HT1080 (cell line): ENCODE data around the gene CNPY2. TPM values are rescaled to one million over a fixed set of nuclear protein-coding genes. Genes with fewer than 3 reads are reported as not detected.
A peak's percentile ranks its signal among the peaks of the same experiment; 100 is the strongest.
"Not testable (repeated sequence)": the region's sequence is repeated elsewhere in the genome, so short reads cannot be mapped to it uniquely, and the experiment has no call there.

ENCODE experiments used
- DNase-seq: peaks from one replicate; pipeline ENCODE4 v3.0.0-alpha.2; 2015; ENCODE audit warnings: low read depth
- total RNA-seq: library from RNA; depleted of rRNA; stranded (reverse); fragments of >200 nt; shearing (Covaris generic); gene quantifications from 2 replicates; pipeline ENCODE4 v1.2.3, GENCODE V29; 2014

CNPY2 gene
- total RNA-seq, 1 experiment from 2014 or later, result 85.4 TPM

DNA sequence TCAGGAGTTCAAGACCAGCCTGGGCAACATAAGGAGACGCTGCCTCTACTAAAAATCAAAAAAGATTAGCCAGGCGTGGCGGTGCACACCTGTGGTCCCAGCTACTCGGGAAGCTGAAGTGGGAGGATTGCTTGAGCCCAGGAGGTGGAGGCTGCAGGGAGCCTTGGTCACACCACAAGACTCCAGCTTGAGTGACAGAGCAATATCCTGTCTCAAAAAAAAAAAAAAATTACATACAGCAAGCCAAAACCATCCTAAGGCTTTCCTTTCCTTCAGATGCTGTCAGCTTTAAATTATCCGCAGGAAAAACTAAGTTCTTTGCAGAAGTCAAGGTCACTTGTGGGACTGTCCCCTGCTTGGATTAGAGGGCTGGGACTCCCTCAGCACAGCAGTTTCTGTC is 17.0 kb downstream of the CNPY2 start:
- DNase-seq, result no peak

DNA sequence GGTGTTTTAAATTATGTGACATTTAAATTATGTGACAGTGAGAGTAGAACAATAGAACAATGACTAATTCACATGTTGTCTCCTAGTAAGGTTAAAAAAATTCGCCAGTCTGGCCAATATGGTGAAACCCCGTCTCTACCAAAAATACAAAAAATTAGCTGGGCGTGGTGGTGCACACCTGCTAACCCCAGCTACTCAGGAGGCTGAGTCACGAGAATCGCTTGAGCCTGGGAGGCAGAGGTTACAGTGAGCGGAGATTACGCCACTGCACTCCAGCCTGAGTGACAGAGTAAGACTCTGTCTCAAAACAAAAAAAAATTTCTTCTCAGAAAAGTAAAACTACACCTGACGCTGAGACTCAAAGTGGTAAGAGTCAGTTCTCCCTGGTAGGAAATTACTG is 18.4 kb downstream of the CNPY2 start:
- DNase-seq, result no peak

DNA sequence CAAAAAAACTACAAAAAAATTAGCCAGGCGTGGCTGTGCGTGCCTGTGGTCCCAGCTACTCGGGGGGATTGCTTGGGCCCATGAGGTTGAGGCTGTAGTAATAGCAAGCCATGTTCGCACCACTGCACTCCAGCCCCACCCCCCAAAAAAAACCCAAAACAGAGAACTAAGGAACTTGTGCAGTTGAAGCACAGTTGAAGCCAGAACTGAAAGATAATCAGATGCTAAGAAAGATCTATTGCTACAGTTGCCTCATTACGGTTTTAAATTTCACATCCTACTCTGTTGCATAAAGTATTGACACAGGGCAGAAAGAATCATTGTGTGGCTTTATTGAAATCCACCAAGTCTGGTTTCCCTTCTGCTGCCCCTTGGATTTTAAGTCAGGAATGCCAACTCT is 19.5 kb downstream of the CNPY2 start:
- no peak for DNase-seq

DNA sequence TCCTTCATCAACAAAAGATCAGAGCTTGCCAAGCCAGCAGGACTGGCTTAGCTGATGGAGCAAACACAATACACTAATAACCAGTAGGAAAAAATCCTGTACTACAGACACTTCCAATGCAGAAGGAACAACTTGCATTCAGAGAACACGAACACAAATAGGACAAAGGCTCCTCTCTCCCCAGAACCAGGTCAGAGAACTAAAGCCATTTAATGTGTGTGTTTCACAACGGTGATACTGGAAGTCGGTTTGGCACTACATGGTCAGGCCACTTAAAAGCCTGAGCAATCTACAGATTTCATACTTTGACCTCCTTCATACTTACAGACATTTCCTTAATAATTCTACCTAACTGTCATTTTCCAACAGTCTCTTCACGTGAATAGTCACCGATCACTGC is 22.0 kb downstream of the CNPY2 start:
- no peak for DNase-seq

DNA sequence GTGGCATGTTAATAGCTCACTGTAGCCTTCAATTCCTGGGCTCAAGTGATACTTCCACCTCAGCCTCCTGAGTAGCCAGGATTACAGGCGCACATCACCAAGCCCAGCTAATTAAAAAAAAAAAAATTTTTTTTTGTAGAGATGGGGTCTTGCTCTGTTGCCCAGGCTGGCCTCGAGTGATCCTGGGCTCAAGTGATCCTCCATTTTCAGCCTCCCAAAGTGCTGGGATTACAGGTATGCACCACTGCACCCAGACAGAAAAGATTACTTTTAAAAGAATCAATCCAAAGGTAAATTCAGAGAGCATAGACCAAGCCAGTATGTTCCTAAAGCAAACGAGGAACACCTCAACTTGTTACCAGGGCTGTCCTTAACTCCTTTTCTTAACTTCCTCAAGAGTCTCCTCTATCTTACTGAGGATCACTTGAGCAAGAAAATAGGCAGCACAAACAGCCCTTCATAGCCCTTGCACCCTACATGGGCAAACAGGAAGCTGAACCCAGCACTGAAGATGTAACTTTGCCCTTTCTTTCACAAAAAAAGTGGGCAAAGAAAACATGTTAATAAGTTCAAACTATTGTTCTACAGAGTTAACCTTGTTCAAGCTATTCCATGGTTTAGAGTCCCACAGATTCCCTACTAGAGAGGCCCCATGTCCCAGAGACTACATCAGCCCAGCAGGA is 26.9 kb downstream of the CNPY2 start:
- no peak for DNase-seq

DNA sequence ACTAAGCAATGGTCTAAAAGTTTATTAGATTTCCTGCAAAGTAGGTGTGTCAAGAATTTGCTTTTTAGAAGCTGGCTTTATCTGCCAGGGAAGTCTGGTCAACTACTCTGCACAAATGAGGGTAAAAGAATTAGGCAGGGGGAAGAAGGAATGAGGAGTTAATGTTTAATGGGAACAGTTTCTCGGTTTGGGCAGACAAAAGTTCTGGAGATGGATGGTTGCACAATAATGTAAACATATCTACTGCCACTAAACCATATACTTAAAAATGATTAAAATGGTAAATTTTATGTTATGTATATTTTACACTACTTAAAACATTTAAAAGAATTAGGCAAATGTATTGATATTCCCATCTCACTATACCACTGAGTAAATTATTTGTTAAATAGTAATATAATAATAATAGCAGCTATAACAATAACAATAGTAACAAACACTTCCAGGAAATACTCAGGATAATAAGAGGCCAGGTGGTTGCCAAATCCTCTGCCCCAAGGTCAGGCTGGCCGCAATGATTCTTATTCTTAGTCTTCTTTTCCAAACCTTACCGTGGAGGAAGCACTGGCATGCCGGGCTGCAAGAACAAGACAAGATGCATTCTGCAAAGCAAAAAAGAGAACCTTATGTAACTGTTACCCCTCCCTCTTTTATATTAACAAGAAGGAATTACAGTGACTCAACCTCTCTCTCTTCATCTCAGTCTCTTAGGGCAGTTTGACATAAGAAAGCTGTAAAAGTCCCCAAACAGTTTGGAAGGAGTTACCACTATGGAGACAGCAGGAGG is 29.6 kb downstream of the CNPY2 start:
- no peak for DNase-seq

DNA sequence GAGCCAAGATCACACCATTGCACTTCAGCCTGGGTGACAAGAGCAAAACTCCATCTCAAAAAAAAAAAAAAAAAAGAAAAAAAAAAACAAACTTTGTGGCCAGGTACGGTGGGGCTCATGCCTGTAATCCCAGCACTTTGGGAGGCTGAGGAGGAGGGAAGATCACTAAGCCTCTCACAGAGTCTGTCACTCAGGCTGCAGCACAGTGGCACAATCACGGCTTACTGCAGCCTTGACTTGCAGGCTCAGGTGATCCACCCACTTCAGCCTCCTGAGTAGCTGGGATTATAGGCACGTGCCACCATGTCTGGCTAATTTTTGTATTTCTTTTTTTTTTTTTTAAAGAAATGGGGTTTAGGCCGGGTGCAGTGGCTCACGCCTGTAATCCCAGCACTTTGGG is 31.5 kb downstream of the CNPY2 start:
- DNase-seq, result not testable (repeated sequence)

DNA sequence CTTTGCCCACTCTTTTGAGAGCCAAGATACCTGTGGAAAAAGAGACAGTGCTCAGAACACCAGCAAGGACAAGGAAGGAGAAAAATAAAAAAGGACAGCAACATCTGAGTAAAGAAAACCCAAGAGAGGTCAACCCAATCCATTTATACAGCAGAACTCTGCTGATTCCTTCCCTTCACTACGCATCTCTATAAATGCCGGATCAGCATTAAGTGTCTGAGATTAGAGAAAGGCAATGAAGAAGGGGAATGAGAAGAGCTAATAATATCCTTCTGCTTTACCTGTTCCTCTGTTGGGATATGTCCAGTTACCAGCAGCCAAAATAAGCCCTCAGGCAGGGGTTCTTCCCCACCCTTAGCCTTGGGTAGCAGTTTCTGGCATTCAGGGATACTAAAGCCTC is 33.2 kb downstream of the CNPY2 start:
- no peak for DNase-seq

DNA sequence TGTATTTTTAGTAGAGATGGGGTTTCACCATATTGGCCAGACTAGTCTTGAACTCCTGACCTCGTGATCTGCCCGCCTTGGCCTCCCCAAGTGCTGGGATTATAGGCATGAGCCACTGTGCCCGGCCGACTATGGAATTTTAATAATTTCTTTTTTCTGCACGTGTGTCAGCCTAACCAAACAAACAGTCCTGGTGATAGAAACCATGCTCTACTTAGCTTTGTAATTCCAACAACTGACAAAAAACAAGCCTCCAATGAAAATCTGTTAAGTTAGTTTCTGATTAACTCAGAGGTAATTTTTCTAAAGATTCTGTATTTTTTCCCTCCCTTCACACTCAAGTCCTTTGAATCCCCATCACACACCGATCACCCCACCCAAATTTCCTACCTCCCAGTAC is 33.8 kb downstream of the CNPY2 start:
- no peak for DNase-seq

DNA sequence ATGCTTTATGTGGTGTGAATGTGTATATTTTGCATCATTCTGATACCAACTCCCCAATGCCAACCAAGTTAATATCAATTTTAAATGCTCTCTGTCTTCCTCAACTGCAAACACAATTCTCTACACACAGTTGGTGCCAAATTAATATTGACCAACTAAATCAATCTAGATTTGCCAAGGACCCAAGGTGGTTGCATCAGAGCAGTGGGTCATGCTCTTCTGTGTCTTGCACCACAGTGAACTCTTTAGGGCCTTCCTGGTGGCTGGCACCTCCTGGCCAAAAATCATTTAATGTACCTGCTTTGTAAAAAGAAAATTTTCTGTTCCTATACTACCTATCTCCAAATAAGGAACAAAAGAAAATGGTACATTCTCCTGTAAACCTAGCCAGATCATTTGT is 34.9 kb downstream of the CNPY2 start:
- DNase-seq, result no peak

DNA sequence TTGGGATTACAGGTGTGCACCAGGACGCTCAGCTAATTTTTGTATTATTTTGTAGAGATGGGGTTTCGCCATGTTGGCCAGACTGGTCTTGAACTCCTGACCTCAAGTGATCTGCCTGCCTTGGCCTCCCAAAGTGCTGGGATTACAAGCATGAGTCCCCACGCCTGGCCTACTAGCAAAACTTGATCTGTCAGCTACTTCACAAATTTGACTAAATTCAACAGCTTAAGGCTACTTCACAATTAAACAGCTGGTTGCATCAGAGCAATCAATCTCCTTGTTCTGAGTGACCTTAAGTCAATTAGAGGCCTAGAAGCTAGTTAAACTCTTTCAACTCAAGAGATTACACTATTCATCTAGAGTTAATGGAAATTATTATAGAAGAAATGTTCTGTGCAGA is 36.9 kb downstream of the CNPY2 start:
- DNase-seq, result no peak

DNA sequence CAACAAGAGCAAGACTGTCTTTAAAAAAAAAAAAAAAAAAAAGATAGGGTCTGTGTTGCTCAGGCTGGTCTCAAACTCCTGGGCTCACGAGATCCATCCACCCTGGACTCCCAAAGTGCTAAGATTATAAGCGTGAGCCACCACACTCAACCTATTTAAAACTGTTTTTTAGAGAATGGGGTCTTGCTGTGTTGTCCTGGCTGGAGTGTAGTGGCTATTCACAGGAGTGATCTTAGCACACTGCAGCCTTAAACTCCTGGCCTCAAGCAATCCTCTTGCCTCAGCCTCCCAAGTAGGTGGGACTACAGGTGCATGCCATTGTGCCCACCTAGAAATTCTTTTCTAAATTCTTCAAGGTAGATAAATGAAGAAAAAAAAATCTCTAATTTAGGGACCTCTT is 41.5 kb downstream of the CNPY2 start:
- DNase-seq, result no peak

DNA sequence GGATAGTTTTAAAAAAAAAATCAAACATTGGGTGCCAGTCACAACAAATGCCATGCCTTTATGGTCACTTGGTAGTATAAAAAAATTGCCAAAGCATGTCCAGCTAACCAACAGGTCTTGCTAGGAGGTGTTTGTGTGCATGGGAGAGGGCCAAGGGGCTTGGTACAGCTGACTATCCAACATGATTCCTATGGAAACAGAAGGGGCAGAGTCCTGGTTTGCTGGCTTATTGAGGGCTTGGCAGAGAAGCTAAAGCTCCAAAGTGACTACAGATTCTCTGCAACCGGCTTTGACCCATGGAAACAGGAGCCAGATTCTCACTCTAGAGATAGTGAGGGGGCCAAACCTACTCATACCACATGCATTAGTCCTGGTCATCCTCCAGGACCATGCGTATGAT is 43.3 kb downstream of the CNPY2 start:
- DNase-seq, result not testable (repeated sequence)

DNA sequence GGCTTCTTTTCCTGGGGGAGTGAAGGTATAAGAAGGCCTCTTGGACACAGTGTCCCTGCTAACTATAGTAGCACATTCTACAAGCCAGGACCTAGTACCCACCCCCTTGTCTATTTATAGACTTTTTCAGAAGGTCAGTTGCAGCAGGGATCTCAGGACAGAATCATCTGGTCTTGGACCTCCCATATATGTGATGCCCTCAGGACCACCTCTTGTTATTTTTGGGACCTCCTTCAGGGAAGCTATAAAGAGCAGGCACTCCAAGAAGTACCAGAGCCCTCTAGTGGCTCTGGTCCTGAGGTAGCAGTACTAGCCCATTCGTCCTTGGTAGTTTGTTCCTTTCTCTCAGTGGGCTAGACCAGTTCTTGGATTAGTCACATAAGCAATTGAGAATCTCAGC is 44.8 kb downstream of the CNPY2 start:
- DNase-seq, result peak; percentile 49

DNA sequence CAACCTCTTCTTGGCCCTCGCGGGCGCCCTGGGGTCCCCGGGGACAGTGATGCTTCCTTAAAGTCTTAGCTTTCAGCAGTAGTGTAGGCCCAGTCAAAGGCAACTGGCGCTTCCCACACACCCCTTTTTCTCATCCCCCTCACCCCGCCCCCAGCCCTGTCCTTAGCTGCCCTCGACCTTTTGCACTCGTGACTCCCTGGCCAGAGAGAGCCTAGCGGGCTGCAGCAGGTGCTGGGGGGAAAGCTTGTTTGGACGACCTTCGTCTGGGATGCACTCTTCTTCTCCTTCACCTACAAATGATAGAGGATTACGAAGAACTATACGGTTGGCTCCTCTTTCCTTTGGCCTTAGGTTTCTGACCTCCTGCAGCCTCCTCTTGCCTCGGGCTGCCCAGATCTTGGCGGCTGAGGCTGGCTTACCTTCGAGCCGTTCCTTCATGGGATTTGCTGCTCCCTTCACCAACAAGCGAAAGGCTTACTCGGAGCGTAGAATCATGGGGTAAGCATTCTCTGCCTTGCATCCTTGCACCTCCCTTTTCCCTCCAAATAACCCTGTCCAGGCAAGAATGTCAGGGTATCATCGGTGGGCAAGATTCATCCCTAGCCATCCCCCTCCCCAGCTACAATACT is 48.2 kb downstream of the CNPY2 start:
- no peak for DNase-seq

DNA sequence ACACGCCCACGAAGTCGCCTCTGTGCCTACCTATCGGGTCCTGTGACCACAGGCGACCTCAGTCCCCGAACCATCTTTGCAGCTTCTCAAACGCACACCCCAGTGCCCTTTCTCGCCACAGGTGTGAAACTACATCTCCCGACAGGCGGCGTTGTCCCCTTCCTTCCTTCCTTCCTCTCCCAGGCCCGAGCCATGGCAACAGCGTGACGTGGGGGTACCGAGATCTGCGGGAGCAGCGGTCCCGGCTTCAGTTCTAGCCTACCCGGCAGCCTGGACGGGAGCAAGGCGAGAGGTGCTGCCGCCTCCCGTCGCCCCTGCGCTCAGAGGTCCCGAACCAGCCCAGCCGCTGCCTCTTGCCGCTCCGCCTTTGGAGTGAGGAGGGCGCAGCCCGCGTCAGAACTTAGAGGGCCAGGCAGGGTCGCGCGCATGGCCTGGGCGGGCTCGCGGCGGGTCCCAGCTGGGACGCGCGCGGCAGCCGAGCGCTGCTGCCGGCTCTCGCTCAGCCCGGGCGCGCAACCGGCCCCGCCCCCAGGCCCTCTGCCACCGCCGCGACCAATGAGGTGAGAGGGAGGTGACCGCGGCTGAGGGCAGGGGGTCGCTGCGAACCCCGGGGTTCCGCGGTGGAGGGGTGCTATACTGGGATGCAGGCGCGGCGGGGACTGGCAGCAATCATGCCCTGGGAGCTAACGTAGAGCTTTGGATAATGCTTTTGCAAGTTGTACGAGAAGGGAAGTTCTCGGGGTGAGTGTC is 48.9 kb downstream of the CNPY2 start, which contains the start of gene COQ10A:
Gene COQ10A (plus strand): TSS at position 250 of the 750 bp plus-strand sequence. CDS start 177 bp downstream, at position 427.
- DNase-seq, result peak; percentile 85

DNA sequence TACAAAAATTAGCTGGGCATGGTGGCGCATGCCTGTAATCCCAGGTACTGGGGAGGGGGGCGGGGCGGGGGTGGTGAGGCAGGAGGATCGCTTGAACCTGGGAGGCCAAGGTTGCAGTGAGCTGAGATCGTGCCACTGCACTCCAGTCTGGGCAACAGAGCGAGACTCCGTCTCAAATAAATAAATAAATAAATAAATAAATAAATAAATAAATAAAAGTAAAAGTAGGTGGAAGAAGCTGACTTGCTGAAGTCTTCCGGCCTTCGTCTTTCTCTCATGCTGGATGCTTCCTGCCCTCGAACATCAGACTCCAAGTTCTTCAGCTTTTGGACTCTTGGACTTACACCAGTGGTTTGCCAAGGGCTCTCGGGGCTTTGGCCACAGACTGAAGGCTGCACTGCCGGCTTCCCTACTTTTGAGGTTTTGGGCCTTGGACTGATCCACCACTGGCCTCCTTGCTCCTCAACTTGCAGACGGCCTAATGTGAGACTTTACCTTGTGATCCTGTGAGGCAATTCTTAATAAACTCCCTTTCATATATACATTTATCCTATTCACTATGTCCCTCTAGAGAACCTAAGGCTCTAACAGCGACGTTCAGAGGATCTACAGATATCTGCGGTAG is 49.6 kb downstream of the CNPY2 start:
- DNase-seq, result not testable (repeated sequence)

DNA sequence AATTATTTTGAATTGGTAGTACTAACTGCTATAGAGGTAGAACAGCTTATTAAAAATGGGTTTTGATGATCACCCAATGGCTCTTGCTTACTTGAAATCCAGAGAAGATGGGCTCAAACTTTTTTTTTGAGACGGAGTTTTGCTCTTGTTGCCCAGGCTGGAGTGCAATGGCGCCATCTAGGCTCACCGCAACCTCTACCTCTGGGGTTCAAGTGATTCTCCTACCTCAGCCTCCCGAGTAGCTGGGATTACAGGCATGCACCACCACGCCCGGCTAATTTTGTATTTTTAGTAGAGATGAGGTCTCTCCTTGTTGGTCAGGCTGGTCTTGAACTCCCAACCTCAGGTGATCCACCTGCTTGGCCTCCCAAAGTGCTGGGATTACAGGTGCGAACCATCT is 52.8 kb downstream of the CNPY2 start:
- not testable (repeated sequence) for DNase-seq

DNA sequence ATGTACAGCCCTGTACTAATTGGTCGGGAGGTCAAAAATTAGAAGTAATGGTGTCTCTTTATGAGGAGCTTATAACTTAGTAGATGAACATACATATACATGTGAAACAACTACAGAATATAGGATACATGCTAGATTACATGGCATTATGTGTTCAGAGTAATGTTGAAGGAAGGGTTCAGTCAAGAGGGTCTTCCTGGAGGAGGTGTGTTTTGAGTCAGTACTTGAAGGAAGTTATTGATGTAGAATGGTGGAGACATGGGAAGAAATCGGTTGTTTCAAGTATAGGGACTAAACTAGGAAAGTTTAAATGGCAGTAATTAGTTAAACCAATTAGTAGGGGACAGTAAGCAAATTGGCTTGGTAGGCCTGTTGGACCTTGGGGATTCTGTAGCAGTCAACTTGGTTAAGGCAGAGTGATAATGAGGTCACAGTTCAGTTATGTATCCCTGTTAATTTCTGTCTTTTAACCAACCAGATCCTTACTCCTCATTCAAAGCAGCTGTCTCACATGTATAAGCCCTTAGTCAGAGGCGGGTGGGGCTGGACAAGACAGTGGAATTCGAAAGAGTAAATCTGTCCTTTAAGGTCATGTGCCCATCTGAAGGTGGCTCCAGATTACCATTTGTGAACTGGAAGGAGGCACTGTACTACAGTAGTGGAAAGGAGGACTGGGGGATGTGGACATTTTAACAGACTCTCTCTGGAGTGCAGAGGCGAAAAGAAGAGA is 54.1 kb downstream of the CNPY2 start:
- peak; percentile 93 for DNase-seq

DNA sequence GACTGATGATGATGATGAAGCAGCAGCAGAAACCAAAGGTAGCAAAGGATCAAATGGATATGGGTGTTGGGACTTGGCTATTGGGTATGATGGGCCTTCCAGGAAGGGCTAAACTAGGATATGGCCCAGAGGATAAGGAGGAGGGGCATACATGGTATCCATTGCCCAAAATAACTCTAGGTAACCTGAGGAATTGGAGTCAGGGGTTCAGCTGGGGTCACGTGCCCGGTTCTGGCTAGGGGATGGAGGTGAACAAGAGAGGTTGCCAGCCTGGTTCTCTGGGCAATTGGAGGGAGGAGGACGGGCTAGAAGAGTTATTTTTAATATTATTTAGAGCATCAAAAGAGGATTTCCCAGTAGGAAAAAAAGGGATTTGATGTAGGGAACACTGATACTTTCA is 54.9 kb downstream of the CNPY2 start:
- no peak for DNase-seq

DNA sequence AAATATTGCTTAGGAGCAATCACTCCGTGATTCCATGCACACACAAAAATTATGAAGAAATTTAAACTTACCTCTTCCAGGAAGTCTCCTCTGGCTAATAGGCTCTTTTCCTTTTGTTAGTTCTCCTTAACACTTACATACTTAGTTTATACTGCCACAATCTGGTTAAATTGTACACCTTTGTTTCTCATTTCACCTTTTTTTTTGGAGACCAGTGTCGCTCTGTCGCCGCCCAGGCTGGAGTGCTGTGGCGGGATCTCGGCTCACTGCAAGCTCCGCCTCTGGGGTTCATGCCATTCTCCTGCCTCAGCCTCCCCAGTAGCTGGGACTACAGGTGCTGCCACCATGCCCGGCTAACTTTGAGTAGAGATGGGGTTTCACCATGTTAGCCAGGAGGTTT is 55.4 kb downstream of the CNPY2 start:
- DNase-seq, result no peak
